ENCODE data around the gene GLI1. TPM values are rescaled to one million over a fixed set of nuclear protein-coding genes. Genes with fewer than 3 reads are reported as not detected.
"Not testable (repeated sequence)": the region's sequence is repeated elsewhere in the genome, so short reads cannot be mapped to it uniquely, and the experiment has no call there.

GLI1 gene
- total and polyA plus RNA-seq, 2 donors: 0.71 to 0.85 TPM

GRCh38 chr12:57438400-57438799 is 21.2 kb upstream of the GLI1 start:
- no peaks in the 10 kb centered on the region for H3K27me3 ChIP-seq (ENCODE audit: control insufficient read depth in 2 of 2, insufficient read depth in 1 of 2, low read length in 1 of 2)
- DNase-seq (ENCODE audit: low read depth in 6 of 9, low spot score in 9 of 9): no peak
- H3K4me3 ChIP-seq (ENCODE audit: low read length in 2 of 2): no peak overlapping the region
- H3K27ac ChIP-seq (ENCODE audit: low read depth in 1 of 2, low read length in 1 of 2): no peak overlapping the region
- peaks cover 0 to 10% of the 10 kb centered on the region in 2 donors for H3K4me1 ChIP-seq (ENCODE audit: control insufficient read depth in 2 of 2, insufficient read depth in 2 of 2, low read length in 2 of 2)
- peaks cover 0 to 6% of the 10 kb centered on the region in 2 donors for H3K9me3 ChIP-seq (ENCODE audit: control insufficient read depth in 2 of 2, insufficient read depth in 1 of 2, low read length in 1 of 2)
- no peaks in the 10 kb centered on the region for H3K36me3 ChIP-seq (ENCODE audit: control insufficient read depth in 2 of 2, insufficient read depth in 2 of 2, low read length in 1 of 2)
- WGBS: 98% methylated on average over 1 of the region's 1 CpG

GRCh38 chr12:57439762-57440266 is 19.8 kb upstream of the GLI1 start:
- H3K36me3 ChIP-seq (ENCODE audit: control insufficient read depth in 2 of 2, insufficient read depth in 2 of 2, low read length in 1 of 2): no peaks in the 10 kb centered on the region
- peaks cover 0 to 6% of the 10 kb centered on the region in 2 donors for H3K9me3 ChIP-seq (ENCODE audit: control insufficient read depth in 2 of 2, insufficient read depth in 1 of 2, low read length in 1 of 2)
- peaks cover 0 to 9% of the 10 kb centered on the region in 2 donors for H3K4me1 ChIP-seq (ENCODE audit: control insufficient read depth in 2 of 2, insufficient read depth in 2 of 2, low read length in 2 of 2)
- no peak for DNase-seq (ENCODE audit: low read depth in 6 of 9, low spot score in 9 of 9)
- no peak overlapping the region for H3K4me3 ChIP-seq (ENCODE audit: low read length in 2 of 2)
- H3K27ac ChIP-seq (ENCODE audit: low read depth in 1 of 2, low read length in 1 of 2): no peak overlapping the region
- H3K27me3 ChIP-seq (ENCODE audit: control insufficient read depth in 2 of 2, insufficient read depth in 1 of 2, low read length in 1 of 2): no peaks in the 10 kb centered on the region
- WGBS: 97% methylated on average over 4 of the region's 4 CpGs

- H3K27me3 ChIP-seq (ENCODE audit: control insufficient read depth in 2 of 2, insufficient read depth in 1 of 2, low read length in 1 of 2); H3K36me3 ChIP-seq (ENCODE audit: control insufficient read depth in 2 of 2, insufficient read depth in 2 of 2, low read length in 1 of 2); DNase-seq (ENCODE audit: low read depth in 6 of 9, low spot score in 9 of 9); H3K4me1 ChIP-seq (ENCODE audit: control insufficient read depth in 2 of 2, insufficient read depth in 2 of 2, low read length in 2 of 2); H3K27ac ChIP-seq (ENCODE audit: low read depth in 1 of 2, low read length in 1 of 2); H3K9me3 ChIP-seq (ENCODE audit: control insufficient read depth in 2 of 2, insufficient read depth in 1 of 2, low read length in 1 of 2); H3K4me3 ChIP-seq (ENCODE audit: low read length in 2 of 2): not testable (repeated sequence)
- WGBS: 90% methylated on average over 2 of the region's 2 CpGs
Measured at GRCh38 chr12:57441393-57441792, 18.2 kb upstream of the GLI1 start.

- no peak overlapping the region for H3K27ac ChIP-seq (ENCODE audit: low read depth in 1 of 2, low read length in 1 of 2)
- H3K4me3 ChIP-seq (ENCODE audit: low read length in 2 of 2): no peak overlapping the region
- H3K4me1 ChIP-seq (ENCODE audit: control insufficient read depth in 2 of 2, insufficient read depth in 2 of 2, low read length in 2 of 2): no peaks in the 10 kb centered on the region
- no peak for DNase-seq (ENCODE audit: low read depth in 6 of 9, low spot score in 9 of 9)
- 57% methylated on average over 1 of the region's 1 CpG for WGBS
- H3K27me3 ChIP-seq (ENCODE audit: control insufficient read depth in 2 of 2, insufficient read depth in 1 of 2, low read length in 1 of 2): no peaks in the 10 kb centered on the region
- no peaks in the 10 kb centered on the region for H3K36me3 ChIP-seq (ENCODE audit: control insufficient read depth in 2 of 2, insufficient read depth in 2 of 2, low read length in 1 of 2)
- peaks cover 0 to 6% of the 10 kb centered on the region in 2 donors for H3K9me3 ChIP-seq (ENCODE audit: control insufficient read depth in 2 of 2, insufficient read depth in 1 of 2, low read length in 1 of 2)
Measured at GRCh38 chr12:57441846-57442427, 17.6 kb upstream of the GLI1 start.

- H3K4me3 ChIP-seq (ENCODE audit: low read length in 2 of 2); H3K27ac ChIP-seq (ENCODE audit: low read depth in 1 of 2, low read length in 1 of 2); H3K27me3 ChIP-seq (ENCODE audit: control insufficient read depth in 2 of 2, insufficient read depth in 1 of 2, low read length in 1 of 2); H3K4me1 ChIP-seq (ENCODE audit: control insufficient read depth in 2 of 2, insufficient read depth in 2 of 2, low read length in 2 of 2); DNase-seq (ENCODE audit: low read depth in 6 of 9, low spot score in 9 of 9); H3K36me3 ChIP-seq (ENCODE audit: control insufficient read depth in 2 of 2, insufficient read depth in 2 of 2, low read length in 1 of 2); H3K9me3 ChIP-seq (ENCODE audit: control insufficient read depth in 2 of 2, insufficient read depth in 1 of 2, low read length in 1 of 2): not testable (repeated sequence)
- WGBS: 95% methylated on average over 6 of the region's 6 CpGs
Measured at GRCh38 chr12:57444337-57444736, 15.2 kb upstream of the GLI1 start.

GRCh38 chr12:57444744-57445143 is 14.8 kb upstream of the GLI1 start:
- Histone ChIP-seq H3K27ac (ENCODE audit: low read depth in 1 of 2, low read length in 1 of 2) (no peak overlapping the region), H3K27me3 (ENCODE audit: control insufficient read depth in 2 of 2, insufficient read depth in 1 of 2, low read length in 1 of 2) (no peaks in the 10 kb centered on the region), H3K9me3 (ENCODE audit: control insufficient read depth in 2 of 2, insufficient read depth in 1 of 2, low read length in 1 of 2) (peaks cover 0 to 10% of the 10 kb centered on the region in 2 donors), H3K36me3 (ENCODE audit: control insufficient read depth in 2 of 2, insufficient read depth in 2 of 2, low read length in 1 of 2) (no peaks in the 10 kb centered on the region), H3K4me1 (ENCODE audit: control insufficient read depth in 2 of 2, insufficient read depth in 2 of 2, low read length in 2 of 2) (no peaks in the 10 kb centered on the region), H3K4me3 (ENCODE audit: low read length in 2 of 2) (no peak overlapping the region)
- no peak for DNase-seq (ENCODE audit: low read depth in 6 of 9, low spot score in 9 of 9)
- 94% methylated on average over 5 of the region's 5 CpGs for WGBS

GRCh38 chr12:57446292-57446960 is 13.2 kb upstream of the GLI1 start:
- 98% methylated on average over 6 of the region's 6 CpGs for WGBS
- Histone ChIP-seq H3K4me1 (ENCODE audit: control insufficient read depth in 2 of 2, insufficient read depth in 2 of 2, low read length in 2 of 2) (no peaks in the 10 kb centered on the region), H3K4me3 (ENCODE audit: low read length in 2 of 2) (no peak overlapping the region), H3K9me3 (ENCODE audit: control insufficient read depth in 2 of 2, insufficient read depth in 1 of 2, low read length in 1 of 2) (peaks cover 0 to 10% of the 10 kb centered on the region in 2 donors), H3K36me3 (ENCODE audit: control insufficient read depth in 2 of 2, insufficient read depth in 2 of 2, low read length in 1 of 2) (no peaks in the 10 kb centered on the region), H3K27ac (ENCODE audit: low read depth in 1 of 2, low read length in 1 of 2) (no peak overlapping the region), H3K27me3 (ENCODE audit: control insufficient read depth in 2 of 2, insufficient read depth in 1 of 2, low read length in 1 of 2) (no peaks in the 10 kb centered on the region)
- no peak for DNase-seq (ENCODE audit: low read depth in 6 of 9, low spot score in 9 of 9)

- H3K4me1 ChIP-seq (ENCODE audit: control insufficient read depth in 2 of 2, insufficient read depth in 2 of 2, low read length in 2 of 2): peaks cover 0 to 8% of the 10 kb centered on the region in 2 donors
- peaks cover 0 to 5% of the 10 kb centered on the region in 2 donors for H3K9me3 ChIP-seq (ENCODE audit: control insufficient read depth in 2 of 2, insufficient read depth in 1 of 2, low read length in 1 of 2)
- H3K4me3 ChIP-seq (ENCODE audit: low read length in 2 of 2): no peak overlapping the region
- DNase-seq (ENCODE audit: low read depth in 6 of 9, low spot score in 9 of 9): no peak
- H3K27me3 ChIP-seq (ENCODE audit: control insufficient read depth in 2 of 2, insufficient read depth in 1 of 2, low read length in 1 of 2): no peaks in the 10 kb centered on the region
- H3K27ac ChIP-seq (ENCODE audit: low read depth in 1 of 2, low read length in 1 of 2): no peak overlapping the region
- no peaks in the 10 kb centered on the region for H3K36me3 ChIP-seq (ENCODE audit: control insufficient read depth in 2 of 2, insufficient read depth in 2 of 2, low read length in 1 of 2)
- WGBS: 98% methylated on average over 2 of the region's 2 CpGs
Measured at GRCh38 chr12:57448669-57449068, 10.9 kb upstream of the GLI1 start.

- H3K4me3 ChIP-seq (ENCODE audit: low read length in 2 of 2): no peak overlapping the region
- H3K27me3 ChIP-seq (ENCODE audit: control insufficient read depth in 2 of 2, insufficient read depth in 1 of 2, low read length in 1 of 2): no peaks in the 10 kb centered on the region
- no peak for DNase-seq (ENCODE audit: low read depth in 6 of 9, low spot score in 9 of 9)
- H3K9me3 ChIP-seq (ENCODE audit: control insufficient read depth in 2 of 2, insufficient read depth in 1 of 2, low read length in 1 of 2): peaks cover 0 to 5% of the 10 kb centered on the region in 2 donors
- WGBS: 99% methylated on average over 7 of the region's 7 CpGs
- H3K36me3 ChIP-seq (ENCODE audit: control insufficient read depth in 2 of 2, insufficient read depth in 2 of 2, low read length in 1 of 2): no peaks in the 10 kb centered on the region
- H3K27ac ChIP-seq (ENCODE audit: low read depth in 1 of 2, low read length in 1 of 2): no peak overlapping the region
- H3K4me1 ChIP-seq (ENCODE audit: control insufficient read depth in 2 of 2, insufficient read depth in 2 of 2, low read length in 2 of 2): peaks cover 0 to 8% of the 10 kb centered on the region in 2 donors
Measured at GRCh38 chr12:57449375-57449774, 10.2 kb upstream of the GLI1 start.

All from thymus (tissue), 11 donors.